HG02885 (cell line): ENCODE measurements around the gene LRRC59.
"Not testable (repeated sequence)": the region's sequence is repeated elsewhere in the genome, so short reads cannot be mapped to it uniquely, and the experiment has no call there.

Experiments used
- ATAC-seq: cut with Tn5 transposase; IDR thresholded peaks from one replicate; pipeline ENCODE4 v1.9.1; 2021; ENCODE audit warnings: mild to moderate bottlenecking; ENCODE audit not compliant: unreplicated experiment, poor library complexity

LRRC59 gene

DNA sequence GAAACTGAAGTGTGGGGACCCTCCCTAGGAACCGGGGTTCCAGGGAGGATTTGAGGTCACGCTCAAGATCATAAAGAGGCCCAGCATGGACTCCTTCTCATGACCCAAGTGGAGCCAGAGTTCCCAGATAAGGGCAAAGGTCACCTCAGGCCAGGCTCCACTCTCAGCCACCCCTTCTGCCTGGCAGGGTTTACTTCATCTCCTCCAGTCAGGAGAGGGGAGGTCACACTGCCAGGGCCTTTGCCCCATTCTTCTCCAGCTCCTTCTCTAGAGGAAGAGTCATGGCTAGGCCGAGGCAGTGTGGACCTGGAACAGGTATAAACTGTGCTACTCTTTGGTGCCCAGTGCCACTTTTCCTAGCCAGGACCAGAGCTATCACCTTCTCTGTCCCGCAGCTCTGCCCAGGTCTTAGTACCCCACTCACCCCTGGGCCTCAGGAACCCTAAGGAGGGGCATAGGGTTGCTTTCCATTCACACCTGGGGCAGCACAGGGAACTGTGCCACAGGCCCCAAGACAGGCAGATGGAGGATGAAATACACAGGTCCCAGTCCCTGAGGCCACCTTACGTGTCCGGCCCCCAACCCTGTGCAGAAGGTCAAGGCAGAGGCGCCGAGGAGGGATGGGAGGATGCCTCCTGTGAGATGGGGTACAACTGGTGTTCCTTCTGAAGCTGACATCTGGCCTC is 27.8 kb upstream of the LRRC59 start:
- peak; percentile 3 for ATAC-seq

DNA sequence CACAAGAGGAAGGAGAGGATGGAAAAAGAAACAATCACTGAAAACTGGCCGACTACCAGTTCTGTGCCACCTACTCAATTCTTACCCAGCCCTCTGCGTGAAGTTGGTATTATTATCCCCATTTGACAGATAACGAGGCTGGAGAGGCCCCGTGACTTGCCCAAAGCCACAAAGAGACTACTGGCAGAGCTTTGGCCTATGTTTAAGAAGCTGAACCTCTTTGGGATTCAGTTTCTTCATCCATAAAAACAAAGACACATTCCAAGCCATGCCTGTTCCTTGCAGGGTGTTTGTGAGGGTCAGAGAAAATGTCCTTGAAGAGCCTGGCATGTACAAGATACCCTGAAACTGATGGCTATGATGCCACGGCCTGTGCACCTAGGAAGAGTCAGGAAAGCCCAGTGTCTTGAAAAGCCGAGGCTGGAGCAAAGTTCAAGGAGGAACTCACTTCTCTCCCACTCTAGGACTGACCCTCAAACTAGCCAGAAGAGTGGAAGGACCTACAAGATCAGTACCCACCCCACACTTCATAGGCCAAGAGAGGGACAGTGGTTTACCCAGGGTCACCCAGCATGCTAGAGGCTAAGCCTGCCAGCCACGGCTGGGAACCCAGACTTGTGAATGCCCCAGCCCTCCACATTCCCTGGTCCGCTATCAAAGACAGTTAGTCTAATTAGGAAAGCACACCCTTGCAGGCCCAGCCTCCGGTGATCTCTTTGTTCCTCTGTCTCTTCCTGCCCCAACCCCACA is 27.1 kb upstream of the LRRC59 start:
- ATAC-seq = no peak

- no peak for ATAC-seq
Observed at GRCh38 chr17:50423553-50424159, 26.3 kb upstream of the LRRC59 start.

DNA sequence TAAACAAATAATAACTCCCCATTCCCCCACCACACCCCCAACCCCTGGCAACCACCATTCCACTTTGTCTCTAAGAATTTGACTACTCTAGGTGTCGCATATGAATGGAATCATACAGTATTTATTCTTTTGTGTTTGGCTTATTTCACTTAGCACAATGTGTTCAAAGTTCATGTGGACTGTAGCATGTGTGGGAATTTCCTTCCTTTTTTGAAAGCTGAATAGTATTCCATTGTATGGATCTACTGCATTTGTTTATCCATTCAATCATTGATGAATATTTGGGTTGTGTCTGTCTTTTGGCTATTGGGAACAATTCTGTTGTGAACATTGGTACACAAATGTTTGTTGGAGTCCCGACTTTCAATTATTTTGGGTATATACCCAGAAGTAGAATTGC is 25.4 kb upstream of the LRRC59 start:
- ATAC-seq = no peak

DNA sequence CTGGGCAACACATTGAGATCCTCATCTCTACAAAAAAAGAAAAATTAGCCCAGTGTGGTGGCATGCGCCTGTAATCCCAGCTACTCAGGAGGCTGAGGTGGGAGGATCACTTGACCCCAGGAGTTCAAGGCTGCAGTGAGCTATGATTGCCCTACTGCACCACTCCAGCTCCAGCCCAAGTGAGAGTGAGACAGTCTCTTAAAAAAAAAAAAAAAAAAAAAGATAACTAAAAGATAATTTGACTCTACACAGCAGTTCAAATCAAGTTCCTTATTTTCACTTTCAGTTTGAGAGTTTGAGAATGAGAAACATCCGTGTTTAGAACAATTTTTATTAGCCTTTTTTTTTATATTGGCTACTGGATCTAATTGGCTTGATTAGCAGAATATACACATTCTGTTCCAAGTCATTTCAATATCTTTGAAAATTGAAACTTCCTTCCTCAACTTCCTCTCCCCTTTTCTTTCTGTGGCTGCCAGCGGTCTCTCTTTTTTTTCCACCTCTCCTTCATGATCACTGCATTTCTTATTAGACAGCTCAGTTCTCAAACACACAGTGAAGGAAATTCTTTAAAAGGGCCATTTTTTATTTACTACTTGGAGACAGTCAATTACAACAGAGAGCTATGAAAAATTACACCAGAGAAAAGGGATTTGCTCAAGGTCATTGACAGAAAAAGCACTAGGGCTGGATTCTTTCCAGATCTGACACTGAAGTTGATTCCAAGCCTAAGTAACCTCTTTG is 24.2 kb upstream of the LRRC59 start:
- ATAC-seq = no peak

DNA sequence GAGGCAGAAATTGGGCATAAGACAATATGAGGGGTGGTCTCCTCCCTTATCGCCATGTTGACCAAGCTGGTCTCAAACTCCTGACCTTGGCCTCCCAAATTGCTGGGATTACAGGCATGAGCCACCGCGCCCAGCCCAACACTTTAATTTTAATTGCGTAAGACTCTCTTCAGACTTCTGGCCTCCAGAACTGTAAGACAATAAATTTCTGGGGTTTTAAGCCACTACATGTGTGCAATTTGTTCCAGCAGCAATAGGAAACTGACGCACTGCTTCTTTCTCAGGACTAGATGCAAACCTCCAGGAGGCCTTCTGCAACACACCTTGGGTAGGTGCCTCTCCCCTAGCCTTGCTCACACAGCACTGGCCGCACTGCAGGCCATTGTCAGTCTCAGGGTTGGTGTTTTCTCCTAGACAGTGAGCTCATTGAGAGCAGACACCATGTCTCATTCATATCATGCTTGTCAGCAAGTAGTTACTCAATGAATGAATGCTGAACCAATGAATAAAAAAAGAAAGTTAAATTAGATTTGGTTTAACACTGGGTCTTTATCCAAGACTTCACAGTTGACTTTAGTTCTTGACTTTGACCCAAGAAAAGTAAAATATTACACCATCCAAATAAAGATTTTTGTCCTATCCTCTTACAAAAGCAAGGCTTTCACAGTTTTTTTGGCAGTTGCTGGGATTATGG is 23.2 kb upstream of the LRRC59 start:
- ATAC-seq = no peak

DNA sequence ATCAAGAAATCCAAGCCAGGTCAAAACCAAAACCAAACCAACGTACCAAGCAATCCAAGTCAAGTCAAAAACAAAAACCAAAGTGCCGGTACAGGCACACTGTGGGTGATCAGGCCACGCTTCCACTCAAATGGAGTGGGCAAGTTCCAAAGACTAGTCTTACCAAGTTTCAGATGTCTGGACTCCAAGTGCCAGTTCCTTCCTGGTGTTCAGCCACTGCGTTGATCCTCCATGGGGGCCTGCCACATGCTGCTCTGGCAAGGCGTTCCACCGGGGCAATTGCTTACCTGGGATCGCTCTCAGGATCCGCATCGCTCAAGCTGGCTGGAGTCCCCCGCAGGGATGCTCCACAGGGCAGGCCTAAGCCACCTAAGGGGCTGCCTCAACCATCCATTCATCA is 22.3 kb upstream of the LRRC59 start:
- not testable (repeated sequence) for ATAC-seq

DNA sequence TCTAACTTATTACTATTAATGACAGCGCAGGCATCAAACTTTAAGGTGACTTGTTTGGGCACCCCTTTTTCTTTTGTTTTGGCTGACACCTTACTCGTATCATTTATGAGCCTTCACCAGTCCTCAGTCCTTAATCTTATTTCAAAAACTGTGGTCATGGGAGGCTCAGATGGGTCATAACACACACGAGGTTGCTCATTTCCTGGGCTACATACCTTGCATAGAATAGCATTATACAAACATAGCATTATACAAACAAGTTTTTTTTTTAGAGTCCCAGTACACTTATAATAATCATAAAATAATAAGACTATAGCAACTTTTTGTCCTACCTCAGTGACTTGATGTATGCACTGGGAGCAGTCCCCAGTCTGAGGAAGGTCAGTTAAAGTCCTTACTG is 17.5 kb upstream of the LRRC59 start:
- ATAC-seq = no peak

GRCh38 chr17:50412188-50412732 is 14.9 kb upstream of the LRRC59 start:
- ATAC-seq = no peak

DNA sequence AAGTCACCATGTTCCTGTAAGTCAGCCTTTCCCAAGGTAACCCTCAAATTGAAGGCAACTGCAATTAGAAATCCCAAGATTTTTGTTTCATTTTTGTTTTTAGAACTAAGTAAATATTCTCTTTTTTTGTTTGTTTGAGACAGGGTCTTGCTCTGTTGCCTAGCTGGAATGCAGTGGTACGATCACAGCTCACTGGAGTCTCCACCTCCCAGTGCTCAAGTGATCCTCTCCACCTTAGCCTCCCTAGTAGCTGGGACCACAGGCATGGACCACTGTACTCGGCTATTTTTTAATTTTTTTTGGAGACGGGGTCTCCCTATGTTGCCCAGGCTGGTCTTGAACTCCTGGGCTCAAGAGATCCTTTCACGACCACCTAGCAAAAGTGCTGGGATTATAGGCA is 10.6 kb upstream of the LRRC59 start:
- ATAC-seq = no peak

- no peak for ATAC-seq
Observed at GRCh38 chr17:50406578-50406977, 9.3 kb upstream of the LRRC59 start.

DNA sequence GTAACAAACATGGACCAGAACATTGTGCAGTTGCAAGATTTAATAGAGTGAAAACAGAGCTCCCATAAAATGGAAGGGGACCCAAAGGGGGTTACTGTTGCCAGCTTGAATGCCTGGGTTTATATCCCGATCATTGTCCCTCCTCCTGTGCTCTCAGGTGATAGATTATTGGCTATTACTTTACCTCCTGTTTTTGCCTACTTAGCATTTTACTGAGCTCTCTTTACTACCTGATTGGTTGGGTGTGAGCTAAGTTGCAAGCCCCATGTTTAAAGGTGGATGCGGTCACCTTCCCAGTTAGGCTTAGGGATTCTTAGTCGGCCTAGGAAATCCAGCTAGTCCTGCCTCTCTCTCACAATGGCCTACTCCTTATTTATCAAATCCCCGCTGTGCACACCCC is 8.0 kb upstream of the LRRC59 start:
- not testable (repeated sequence) for ATAC-seq

GRCh38 chr17:50399591-50399990 is 2.3 kb upstream of the LRRC59 start:
- not testable (repeated sequence) for ATAC-seq

GRCh38 chr17:50398672-50399071 is 1.3 kb upstream of the LRRC59 start:
- not testable (repeated sequence) for ATAC-seq

GRCh38 chr17:50397919-50398285 is 579 bp upstream of the LRRC59 start:
- no peak for ATAC-seq

GRCh38 chr17:50396261-50397110 is 837 bp downstream of the LRRC59 start:
- ATAC-seq = no peak

DNA sequence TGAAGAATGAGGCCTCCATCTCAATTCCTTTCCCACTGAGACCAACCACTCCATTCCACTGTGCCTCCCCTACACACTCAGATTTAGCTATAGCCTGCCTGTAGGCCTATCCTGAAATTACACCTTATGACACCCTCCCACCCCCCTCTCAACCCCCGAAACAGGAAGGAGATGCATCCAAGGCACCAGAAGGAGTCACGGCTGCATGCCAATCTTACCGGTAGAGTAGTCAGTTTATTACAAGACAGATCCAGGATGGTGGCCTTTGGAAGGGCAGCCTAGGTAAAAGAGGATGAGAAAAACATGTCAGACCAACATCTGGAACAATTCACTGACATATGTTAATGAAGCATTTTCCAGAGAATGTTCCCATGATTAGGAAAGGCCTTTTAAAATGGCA is 2.6 kb downstream of the LRRC59 start:
- ATAC-seq = no peak

DNA sequence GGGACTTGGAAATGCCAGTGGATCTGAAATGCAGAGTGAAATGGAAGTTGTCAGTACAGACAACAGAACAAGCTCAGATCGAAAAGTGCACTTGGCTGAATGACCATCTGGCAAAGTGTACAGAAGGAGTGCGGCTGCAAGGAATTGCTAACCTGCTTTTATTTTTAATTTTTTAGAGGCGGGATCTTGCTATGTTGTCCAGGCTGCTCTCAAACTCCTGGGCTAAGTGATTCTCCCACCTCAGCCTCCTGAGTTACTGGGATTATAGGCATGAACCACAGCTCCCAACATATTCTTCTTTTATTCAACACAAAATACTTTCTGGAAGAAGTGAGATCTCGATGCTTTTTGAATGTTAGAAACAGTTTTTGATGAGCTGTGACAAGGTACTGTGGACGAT is 3.6 kb downstream of the LRRC59 start:
- no peak for ATAC-seq

DNA sequence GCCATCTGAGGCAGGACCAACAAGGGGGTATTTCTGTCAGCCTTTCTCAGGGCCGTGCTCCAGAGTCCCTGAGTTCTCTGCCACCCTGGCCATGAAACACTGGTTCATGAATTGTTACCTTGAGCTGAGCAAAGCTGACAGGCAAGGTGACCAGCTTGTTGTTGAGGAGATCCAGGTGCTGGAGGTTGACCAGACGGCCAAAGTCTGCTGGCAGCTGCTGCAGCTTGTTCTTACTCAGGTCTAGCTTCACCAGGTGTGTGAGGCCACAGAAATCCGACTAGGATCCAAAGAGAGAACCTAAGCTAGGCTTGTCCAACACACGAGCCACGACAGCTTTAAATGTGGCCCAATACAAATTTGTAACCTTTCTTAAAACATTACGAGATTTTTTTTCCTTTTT is 4.7 kb downstream of the LRRC59 start:
- ATAC-seq = no peak
